Raji (cell line): ENCODE results near the gene KIF3A.

ENCODE experiments used
- POLR2A ChIP-seq: IDR thresholded peaks from 2 replicates; pipeline ENCODE4 v1.6.1; 2011; ENCODE audit warnings: low read depth, low read length, control low read depth; ENCODE audit not compliant: insufficient read depth

Gene KIF3A

DNA sequence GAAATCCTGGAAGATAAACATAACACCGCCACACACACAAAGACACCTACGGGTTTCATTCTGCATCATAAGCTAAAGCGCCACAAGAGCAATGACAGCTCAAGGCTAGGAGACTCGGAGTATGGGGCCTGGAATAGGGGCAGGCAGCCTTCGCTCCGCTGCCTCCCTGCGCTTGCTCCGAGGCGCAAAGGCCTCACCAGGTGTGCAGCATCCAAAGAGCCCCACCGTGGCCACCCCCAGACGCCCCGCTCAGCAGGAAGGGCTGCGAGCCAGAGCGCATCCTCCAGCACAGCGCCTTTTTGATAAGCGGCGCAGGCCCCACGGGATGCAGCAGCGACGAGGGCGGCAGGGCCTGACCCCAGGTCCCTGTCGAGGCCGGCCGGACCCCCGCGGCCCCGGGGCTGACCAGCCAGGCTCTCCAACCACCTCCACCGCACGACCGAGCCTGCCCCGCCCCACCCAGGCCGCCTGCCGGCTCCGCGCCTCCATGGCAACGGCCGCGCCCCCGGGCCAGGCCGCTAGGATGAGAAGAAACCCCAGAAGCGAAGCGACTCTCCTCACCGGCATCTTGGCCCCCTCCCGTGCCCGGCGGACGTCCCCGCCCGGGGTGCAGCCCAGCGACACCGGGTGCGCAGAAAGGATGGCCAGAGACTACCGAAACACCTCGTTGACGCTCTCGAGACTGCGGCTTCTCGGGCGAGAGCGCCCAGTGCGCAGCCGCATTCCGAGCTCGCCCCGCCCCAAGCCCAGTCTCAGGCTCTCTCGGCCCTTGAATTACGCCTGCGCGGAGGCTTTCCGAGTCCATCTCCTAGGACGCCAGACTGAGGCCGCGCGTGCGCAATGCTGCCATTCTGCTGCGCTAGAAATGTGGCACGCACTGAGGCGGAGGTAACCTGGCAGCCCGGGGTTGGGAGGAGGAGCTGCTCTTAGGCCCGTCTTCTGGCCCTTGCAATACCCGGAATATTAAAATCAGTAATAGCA lies at the start of gene KIF3A:
TSS of gene KIF3A (minus strand) at position 694 of the 981 bp plus-strand sequence. CDS start at position 567, 127 bp downstream.
- peak; percentile 75 for TF ChIP-seq POLR2A

DNA sequence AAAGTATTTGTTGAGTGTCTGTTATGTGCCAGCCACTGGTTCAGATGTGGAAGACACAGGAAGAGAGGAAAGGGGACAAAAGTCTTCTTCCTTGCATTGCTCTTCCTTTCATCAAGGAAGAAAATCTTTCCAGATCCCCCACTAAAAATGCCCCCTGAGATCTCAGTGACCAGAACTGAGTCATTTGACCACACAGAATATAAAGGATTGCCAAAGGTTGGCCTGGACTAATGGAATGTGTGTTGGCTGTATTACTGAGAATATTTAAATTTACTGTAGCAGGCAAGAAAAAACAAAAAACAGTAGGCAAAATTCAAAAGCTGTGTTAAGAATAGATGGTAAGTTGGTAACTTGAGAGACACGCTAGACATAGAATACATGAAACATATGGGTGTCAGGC lies 49.7 kb upstream of the KIF3A start:
- TF ChIP-seq POLR2A: no peak

GRCh38 chr5:132785864-132786263 lies 48.5 kb upstream of the KIF3A start:
- TF ChIP-seq POLR2A: no peak

- no peak for TF ChIP-seq POLR2A
Observed at GRCh38 chr5:132785365-132785764, 48.0 kb upstream of the KIF3A start.

GRCh38 chr5:132782101-132782500 lies 44.8 kb upstream of the KIF3A start:
- TF ChIP-seq POLR2A: no peak

- TF ChIP-seq POLR2A: no peak
Observed at GRCh38 chr5:132781029-132781428, 43.7 kb upstream of the KIF3A start.

DNA sequence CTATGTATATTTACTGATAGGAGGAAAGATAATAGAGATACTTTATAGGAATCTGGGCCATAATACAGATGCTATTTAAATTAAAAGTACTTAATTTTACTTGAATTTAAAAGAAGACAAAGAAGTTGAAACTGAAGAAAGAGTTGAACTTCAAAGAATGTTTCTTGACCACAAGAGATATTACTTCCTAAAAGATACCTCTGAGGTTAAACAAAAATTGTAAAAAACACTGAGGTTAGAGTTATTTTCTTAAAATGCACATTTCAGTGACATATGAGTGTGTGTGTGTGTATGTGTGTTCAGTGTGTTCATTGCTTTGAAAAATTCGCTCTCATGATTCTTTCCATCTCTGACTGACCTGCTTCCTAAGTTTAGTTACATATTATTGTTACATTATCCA lies 43.2 kb upstream of the KIF3A start:
- TF ChIP-seq POLR2A: no peak

- no peak for TF ChIP-seq POLR2A
Observed at GRCh38 chr5:132779961-132780360, 42.6 kb upstream of the KIF3A start.

GRCh38 chr5:132778856-132779255 lies 41.5 kb upstream of the KIF3A start:
- no peak for TF ChIP-seq POLR2A

GRCh38 chr5:132778129-132778528 lies 40.8 kb upstream of the KIF3A start:
- no peak for TF ChIP-seq POLR2A

DNA sequence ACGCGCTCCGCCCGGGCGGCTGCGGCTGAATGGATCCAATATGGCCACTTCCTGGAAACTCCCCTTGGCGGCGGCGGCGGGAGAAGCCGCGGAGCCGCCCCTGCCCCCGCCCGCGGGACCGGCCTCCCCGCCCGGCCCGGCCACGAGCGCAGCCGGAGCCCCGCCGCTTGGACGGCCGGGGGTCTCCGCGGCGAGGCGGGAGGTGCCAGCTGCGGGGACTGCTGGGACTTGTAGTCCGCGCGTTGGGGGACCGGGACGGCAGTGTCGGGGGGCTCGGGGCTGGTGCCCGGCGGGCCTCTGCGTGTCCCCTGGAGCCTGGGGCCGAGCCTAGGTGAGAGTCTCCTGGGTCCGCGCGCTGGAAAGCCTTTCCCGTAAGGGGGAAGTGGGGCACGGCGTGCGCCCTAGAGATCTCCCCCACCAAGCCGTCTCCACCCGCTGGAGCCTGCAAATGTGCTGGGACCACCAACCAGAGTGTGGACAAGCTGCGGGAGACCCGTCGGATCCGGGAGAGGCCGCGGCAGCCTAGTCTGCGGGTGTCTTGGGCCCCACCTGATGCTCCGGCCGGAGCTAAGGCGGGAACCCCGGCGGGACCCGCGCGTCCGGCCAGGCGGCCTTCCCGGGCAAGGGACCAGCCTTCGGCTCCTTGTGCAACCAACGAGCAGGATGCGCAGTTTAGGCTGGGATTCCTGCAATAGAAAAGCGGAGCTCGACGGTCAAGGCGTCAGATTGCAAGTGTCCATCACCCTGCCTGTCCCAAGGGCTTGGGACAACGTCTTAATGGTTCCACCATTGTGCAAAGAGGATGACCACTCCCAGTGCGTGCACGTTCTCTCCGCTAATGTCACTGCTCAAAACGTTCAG lies 40.1 kb upstream of the KIF3A start, which contains the start of gene SEPTIN8:
TSS of gene SEPTIN8 (minus strand) at position 31 of the 861 bp plus-strand sequence. CDS start 102 bp downstream, outside the sequence.
- TF ChIP-seq POLR2A: no peak

DNA sequence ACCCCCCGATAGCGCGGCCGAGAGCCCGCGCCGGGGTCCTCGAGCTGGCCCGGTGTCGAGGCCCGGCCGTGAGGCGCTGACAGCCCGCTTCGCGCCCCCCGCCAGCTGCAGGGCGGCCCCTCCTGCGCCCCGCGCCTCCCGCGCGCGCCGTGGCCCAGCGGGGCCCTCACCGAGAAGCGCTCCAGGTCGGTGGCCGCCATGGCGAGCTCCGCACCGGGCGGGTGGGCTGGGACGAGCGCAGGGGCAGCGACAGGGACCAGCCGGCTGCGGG lies 39.5 kb upstream of the KIF3A start:
- TF ChIP-seq POLR2A: no peak

DNA sequence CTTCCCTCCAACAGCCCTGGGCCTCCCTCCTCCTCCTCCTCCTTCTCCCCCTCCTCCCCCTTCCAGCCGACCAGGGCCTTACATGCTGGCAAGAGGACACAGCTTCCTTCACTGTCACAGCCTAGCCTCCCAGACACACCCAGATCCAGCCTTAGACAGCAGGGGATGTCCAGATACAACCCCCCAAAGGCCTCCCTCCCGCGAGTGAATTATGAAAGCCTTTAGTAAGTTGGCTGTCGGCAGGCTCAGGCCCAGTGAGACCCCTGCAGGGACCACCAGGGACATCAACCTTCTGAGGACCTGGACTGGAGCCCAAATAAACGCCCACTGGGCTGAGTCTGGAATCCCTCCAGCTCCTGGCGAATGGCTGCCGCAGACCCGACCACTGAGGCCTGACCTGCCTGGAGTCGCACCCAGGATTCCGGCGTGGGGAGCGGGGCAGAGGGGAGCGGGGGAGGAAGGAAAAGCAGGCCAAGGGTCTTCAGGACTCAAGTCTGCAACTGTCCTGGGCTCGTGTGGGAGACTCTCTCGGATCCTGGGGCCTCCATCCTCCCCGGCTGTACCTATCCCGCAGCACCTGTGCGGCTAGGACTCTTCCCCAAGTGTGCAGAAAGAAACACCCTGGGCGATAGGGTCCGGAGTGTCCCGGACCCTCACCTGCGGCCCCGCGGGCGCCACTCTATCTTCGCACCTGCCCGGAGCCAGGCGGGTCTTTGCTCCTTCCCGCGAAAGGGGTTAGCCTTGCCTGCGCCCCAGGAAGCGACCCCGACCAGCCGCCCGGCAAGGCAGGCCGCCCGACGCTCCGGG lies 39.0 kb upstream of the KIF3A start:
- TF ChIP-seq POLR2A: no peak

- TF ChIP-seq POLR2A: no peak
Observed at GRCh38 chr5:132775476-132775961, 38.2 kb upstream of the KIF3A start.

DNA sequence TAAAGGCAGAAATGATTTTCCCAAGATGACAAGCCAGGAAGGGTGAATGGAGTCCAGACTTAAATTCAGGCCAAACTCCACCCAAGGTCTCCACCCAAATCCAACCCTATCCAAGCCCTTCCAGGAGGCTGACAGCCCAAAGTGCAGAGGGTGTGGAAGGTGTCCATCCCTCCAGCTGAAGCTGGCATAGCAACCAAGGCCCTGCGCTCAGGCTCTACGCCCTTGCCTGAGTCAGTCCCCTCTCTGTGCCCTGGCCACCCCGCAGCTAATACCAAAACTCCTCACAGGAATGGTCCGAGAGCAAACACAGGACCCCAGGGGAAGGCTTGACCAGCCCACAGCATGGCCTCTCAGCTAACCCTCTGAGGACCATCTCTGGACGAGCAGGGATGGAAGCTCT lies 37.5 kb upstream of the KIF3A start:
- no peak for TF ChIP-seq POLR2A
